ENCODE measurements around the gene GJC2. TPM values are rescaled to one million over a fixed set of nuclear protein-coding genes. Genes with fewer than 3 reads are reported as not detected.

Gene GJC2
- total RNA-seq, result 0.65 and 0.68 TPM in 2 replicates
- long read RNA-seq, result 0 reads

DNA sequence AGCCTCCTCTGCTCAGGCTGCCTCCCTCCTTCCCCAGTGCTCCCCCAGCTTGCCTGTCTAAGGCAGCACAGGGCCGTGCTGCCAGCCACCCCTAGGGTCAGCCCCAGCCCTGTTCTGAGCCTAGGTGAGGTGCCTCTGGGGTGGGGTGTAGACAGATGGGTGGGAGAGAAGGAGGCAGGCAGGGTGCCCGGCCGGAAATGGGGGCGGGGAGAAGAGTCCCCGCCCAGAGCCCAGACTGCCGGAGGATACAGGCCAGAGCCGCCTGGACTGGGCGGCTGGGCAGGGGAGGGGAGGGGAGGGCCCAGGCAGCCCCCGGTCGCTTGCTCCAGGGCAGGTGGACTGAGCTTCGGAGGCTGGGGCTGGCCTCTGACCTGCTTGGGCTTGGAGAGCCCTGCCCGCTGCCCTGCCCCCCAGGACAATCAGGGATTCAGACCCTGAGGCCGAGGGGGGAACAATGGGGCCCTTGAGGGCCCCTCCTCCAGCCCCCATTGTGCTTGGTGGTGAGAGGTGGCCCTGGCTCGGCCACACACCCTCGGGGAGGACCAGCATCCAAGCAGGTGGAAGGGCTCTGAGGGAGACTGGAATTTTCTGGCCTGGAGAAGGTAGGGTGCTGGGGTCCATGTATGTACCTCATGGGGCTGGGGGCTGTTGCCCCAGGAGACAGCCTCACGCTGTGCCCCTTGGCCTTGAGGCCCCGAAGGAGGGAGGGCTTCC is at the start of gene GJC2:
GJC2 (plus strand) TSS at position 525 of the 714 bp plus-strand sequence. CDS start 7,829 bp downstream, outside the sequence.
- Mint-ChIP-seq H3K27me3 (ENCODE audit: low read depth) (no peaks in the 10 kb centered on the region), H3K4me3 (peak within 1 kb of the TSS; percentile 31), H3K9me3 (no peaks in the 10 kb centered on the region), H3K4me1 (no peaks in the 10 kb centered on the region), H3K36me3 (ENCODE audit: low read depth) (no peaks in the 10 kb centered on the region), H3K27ac (ENCODE audit: unreplicated experiment) (peak within 1 kb of the TSS; percentile 19)
- no peak for TF ChIP-seq CTCF (conservative IDR thresholded peaks at IDR 0.05)
- DNase-seq (ENCODE audit: low read depth, low spot score), result no peak

- H3K4me1 Mint-ChIP-seq, result peaks cover 21% of the 10 kb centered on the region
- no peak for TF ChIP-seq CTCF (conservative IDR thresholded peaks at IDR 0.05)
- H3K9me3 Mint-ChIP-seq, result no peaks in the 10 kb centered on the region
- DNase-seq (ENCODE audit: low read depth, low spot score), result no peak
- peak overlapping the region; percentile 85 for H3K4me3 Mint-ChIP-seq
- no peak overlapping the region for H3K27ac Mint-ChIP-seq (ENCODE audit: unreplicated experiment)
- H3K36me3 Mint-ChIP-seq (ENCODE audit: low read depth), result peaks cover 15% of the 10 kb centered on the region
- peaks cover 4% of the 10 kb centered on the region for H3K27me3 Mint-ChIP-seq (ENCODE audit: low read depth)
Observed at GRCh38 chr1:228100822-228101613, 48.7 kb upstream of the GJC2 start.

- Mint-ChIP-seq H3K27ac (ENCODE audit: unreplicated experiment) (no peak overlapping the region), H3K9me3 (no peaks in the 10 kb centered on the region), H3K4me1 (peaks cover 21% of the 10 kb centered on the region), H3K36me3 (ENCODE audit: low read depth) (peaks cover 11% of the 10 kb centered on the region), H3K27me3 (ENCODE audit: low read depth) (peaks cover 4% of the 10 kb centered on the region), H3K4me3 (peak overlapping the region; percentile 85)
- no peak for DNase-seq (ENCODE audit: low read depth, low spot score)
- no peak for TF ChIP-seq CTCF (conservative IDR thresholded peaks at IDR 0.05)
Observed at GRCh38 chr1:228101614-228101993, 48.1 kb upstream of the GJC2 start.

DNA sequence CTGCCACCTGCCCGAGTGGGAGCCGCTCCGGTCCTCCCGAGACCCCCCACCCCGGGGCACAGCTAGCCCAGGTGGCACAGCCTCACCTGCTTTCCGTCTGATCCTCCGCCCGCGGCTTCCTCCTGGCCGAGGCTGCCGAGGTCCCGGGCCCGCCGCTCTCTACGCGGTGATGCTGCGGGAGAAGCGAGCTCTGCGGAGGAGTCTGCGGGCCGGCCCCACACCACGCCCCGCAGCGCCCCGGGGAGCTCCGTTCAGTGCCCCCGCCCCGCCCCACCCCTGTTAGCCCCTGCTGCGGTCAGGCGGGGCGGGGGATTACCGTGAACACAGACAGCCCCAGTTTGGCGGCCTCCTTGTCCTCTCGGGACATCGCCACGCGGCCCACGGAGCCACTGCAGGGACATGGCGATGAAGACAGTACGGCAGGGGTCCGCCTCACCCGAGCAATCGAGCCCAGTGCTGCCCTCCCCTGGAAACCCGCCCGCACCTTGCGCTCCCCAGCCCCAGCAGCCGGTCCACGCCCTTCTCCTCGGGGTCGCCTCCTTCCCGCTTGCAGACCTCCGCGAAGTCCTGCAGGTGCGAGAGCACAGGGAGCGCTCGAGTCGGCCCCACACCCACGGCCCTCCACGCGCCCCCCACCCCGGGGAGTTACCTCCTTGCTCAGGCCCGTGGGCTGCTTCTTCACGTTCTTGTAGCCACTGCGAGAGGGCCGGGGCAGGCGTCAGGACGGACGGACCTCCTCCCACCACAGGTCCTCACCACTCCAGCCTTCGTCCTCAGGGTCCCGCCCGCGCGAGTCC is 47.5 kb upstream of the GJC2 start:
- peak; percentile 49 for TF ChIP-seq CTCF (conservative IDR thresholded peaks at IDR 0.05)
- H3K4me3 Mint-ChIP-seq, result peak overlapping the region; percentile 85
- peaks cover 21% of the 10 kb centered on the region for H3K4me1 Mint-ChIP-seq
- DNase-seq (ENCODE audit: low read depth, low spot score), result peak; percentile 45
- H3K36me3 Mint-ChIP-seq (ENCODE audit: low read depth), result peaks cover 10% of the 10 kb centered on the region
- H3K27ac Mint-ChIP-seq (ENCODE audit: unreplicated experiment), result no peak overlapping the region
- no peaks in the 10 kb centered on the region for H3K9me3 Mint-ChIP-seq
- H3K27me3 Mint-ChIP-seq (ENCODE audit: low read depth), result peaks cover 4% of the 10 kb centered on the region

Measured in neural crest cell (in vitro differentiated cells).